Gastrocnemius medialis (tissue), 4 donors: ENCODE results near the gene TET2. TPM values are rescaled to one million over a fixed set of nuclear protein-coding genes. Genes with fewer than 3 reads are reported as not detected.

Experiments
- ATAC-seq, 2 donors: fragments of 150-250 bp; one replicate each; pipeline ENCODE4 v1.9.1; 2016
- DNase-seq, 2 donors: peaks; one replicate each; pipeline ENCODE4 v3.0.0-alpha.2; 2019
- H3K27ac ChIP-seq, 4 donors: fragments of 200-600 bp; sonication (generic); 1 replicate in 1 of 4; 2 replicates in 3 of 4; pipeline ENCODE4 v1.5.1; 2016 to 2018; ENCODE audit warnings: mild to moderate bottlenecking in 2 of 4, moderate library complexity in 1 of 4
- H3K27me3 ChIP-seq, 3 donors: fragments of 200-600 bp; sonication (generic) in 2 of 3; 1 replicate in 1 of 3; 2 replicates in 2 of 3; pipeline versions ENCODE4 v1.5.1 to v1.6.0; 2016 to 2019; ENCODE audit warnings: mild to moderate bottlenecking in 1 of 3, moderate library complexity in 1 of 3
- H3K36me3 ChIP-seq, 2 donors: fragments of 200-600 bp; sonication (generic) in 1 of 2; one replicate each; pipeline ENCODE4 v1.5.1; 2017 to 2018
- H3K4me1 ChIP-seq, 2 donors: fragments of 200-600 bp; sonication (generic) in 1 of 2; one replicate each; pipeline ENCODE4 v1.5.1; 2016 to 2017; ENCODE audit warnings: mild to moderate bottlenecking in 2 of 2
- H3K4me3 ChIP-seq, 4 donors: fragments of 200-600 bp; sonication (generic) in 3 of 4; 1 replicate in 1 of 4; 2 replicates in 3 of 4; pipeline ENCODE4 v1.5.1; 2016 to 2019; ENCODE audit warnings: mild to moderate bottlenecking in 2 of 4
- H3K9me3 ChIP-seq, 3 donors: fragments of 200-600 bp; sonication (generic) in 2 of 3; 1 replicate in 1 of 3; 2 replicates in 2 of 3; pipeline ENCODE4 v1.5.1; 2016 to 2019
- POLR2A ChIP-seq, 2 donors: fragments of 450-650 bp; IDR thresholded peaks; one replicate each; pipeline ENCODE4 v1.6.1; 2017; ENCODE audit warnings: antibody characterized with exemption in 2 of 2, mild to moderate bottlenecking in 2 of 2, moderate library complexity in 2 of 2
- in situ Hi-C, 4 donors: fragments of 200-750 bp; cut with MboI; loops; one replicate each; pipeline versions ENCODE4 v1.15.0 to v1.8.0; 2017; ENCODE audit warnings: low sequenced_read_pairs in 4 of 4
- intact Hi-C: fragments of 100-400 bp; cut with DNase I; formaldehyde crosslinking; loops from one replicate; pipeline ENCODE4 v1.15.1; 2023; ENCODE audit warnings: low total_unique reads
- total RNA-seq, 4 donors: library from RNA; depleted of rRNA; stranded (reverse); fragments of >200 nt; gene quantifications; one replicate each; pipeline versions ENCODE4 v1.1.0 to v1.2.3, GENCODE V29; 2016
- TF ChIP-seq, protein P1 (sequence below), 5 experiments: fragments of 450-650 bp in 3 of 5; fragments of 200-600 bp in 2 of 5; sonication (generic) in 2 of 5; IDR thresholded peaks in 4 of 5; conservative IDR thresholded peaks in 1 of 5; 1 replicate in 4 of 5; 2 replicates in 1 of 5; pipeline ENCODE4 v1.5.1; 2016 to 2019; ENCODE audit warnings: antibody characterized with exemption in 5 of 5, mild to moderate bottlenecking in 3 of 5, moderate library complexity in 3 of 5

Gene TET2
- total RNA-seq, 4 donors from 2014 or later: 12.9 to 18.0 (median 16.4) TPM

DNA sequence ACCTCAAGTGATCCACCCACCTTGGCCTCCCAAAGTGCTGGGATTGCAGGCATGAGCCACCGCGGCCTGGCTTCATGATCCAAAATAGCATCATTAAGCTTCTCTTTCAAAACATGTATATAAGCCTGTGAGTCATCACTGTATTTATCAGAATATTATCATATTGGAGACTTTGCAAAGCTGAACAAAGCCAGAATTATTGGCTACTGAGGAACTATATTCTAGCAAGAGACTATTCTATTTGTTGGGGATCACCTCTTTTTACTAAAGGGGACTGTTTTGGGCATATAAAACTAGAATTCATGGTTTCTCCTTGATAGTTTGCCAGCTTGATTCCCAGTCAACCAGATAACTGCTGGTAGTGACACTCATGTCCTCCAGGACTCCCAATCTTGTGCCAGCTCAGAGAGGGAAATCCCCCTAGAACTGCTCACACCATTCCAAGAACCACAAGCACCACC, 40.1 kb downstream of the TET2 start:
- no peak overlapping the region for H3K4me3 ChIP-seq
- intact Hi-C loops: loop anchor here (5.0 kb wide), 1 partner anchor 39 kb away; the partner anchor contains the start of gene TET2
- no peaks in the 10 kb centered on the region for H3K36me3 ChIP-seq
- H3K27me3 ChIP-seq: no peaks in the 10 kb centered on the region
- no peaks in the 10 kb centered on the region for H3K9me3 ChIP-seq
- no peak for TF ChIP-seq POLR2A (IDR thresholded peaks at IDR 0.05)
- TF ChIP-seq, protein P1, sequence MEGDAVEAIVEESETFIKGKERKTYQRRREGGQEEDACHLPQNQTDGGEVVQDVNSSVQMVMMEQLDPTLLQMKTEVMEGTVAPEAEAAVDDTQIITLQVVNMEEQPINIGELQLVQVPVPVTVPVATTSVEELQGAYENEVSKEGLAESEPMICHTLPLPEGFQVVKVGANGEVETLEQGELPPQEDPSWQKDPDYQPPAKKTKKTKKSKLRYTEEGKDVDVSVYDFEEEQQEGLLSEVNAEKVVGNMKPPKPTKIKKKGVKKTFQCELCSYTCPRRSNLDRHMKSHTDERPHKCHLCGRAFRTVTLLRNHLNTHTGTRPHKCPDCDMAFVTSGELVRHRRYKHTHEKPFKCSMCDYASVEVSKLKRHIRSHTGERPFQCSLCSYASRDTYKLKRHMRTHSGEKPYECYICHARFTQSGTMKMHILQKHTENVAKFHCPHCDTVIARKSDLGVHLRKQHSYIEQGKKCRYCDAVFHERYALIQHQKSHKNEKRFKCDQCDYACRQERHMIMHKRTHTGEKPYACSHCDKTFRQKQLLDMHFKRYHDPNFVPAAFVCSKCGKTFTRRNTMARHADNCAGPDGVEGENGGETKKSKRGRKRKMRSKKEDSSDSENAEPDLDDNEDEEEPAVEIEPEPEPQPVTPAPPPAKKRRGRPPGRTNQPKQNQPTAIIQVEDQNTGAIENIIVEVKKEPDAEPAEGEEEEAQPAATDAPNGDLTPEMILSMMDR (IDR thresholded peaks at IDR 0.05 in 4 of 5, conservative IDR thresholded peaks at IDR 0.05 in 1 of 5): no peak
- H3K27ac ChIP-seq: no peak overlapping the region
- in situ Hi-C loops: no loop called here
- peaks cover 43 to 55% of the 10 kb centered on the region in 2 donors for H3K4me1 ChIP-seq
- DNase-seq (no peak), ATAC-seq (peak in 1 of 2 donors; percentile 31)

GRCh38 chr4:105189855-105190650, 43.4 kb downstream of the TET2 start:
- peak overlapping the region in 3 of 4 donors; percentile 7 to 32 (median 28) for H3K27ac ChIP-seq
- in situ Hi-C loops (no loop called here), intact Hi-C loops (loop anchor here (5.0 kb wide), 1 partner anchor 43 kb away; the partner anchor contains the start of gene TET2)
- H3K4me3 ChIP-seq: no peak overlapping the region
- DNase-seq (peak; percentile 6 to 23), ATAC-seq (peak; percentile 35 to 43)
- peaks cover 51 to 56% of the 10 kb centered on the region in 2 donors for H3K4me1 ChIP-seq
- no peaks in the 10 kb centered on the region for H3K27me3 ChIP-seq
- no peaks in the 10 kb centered on the region for H3K9me3 ChIP-seq
- H3K36me3 ChIP-seq: no peaks in the 10 kb centered on the region
- TF ChIP-seq, protein P1 (IDR thresholded peaks at IDR 0.05 in 4 of 5, conservative IDR thresholded peaks at IDR 0.05 in 1 of 5): no peak
- TF ChIP-seq POLR2A (IDR thresholded peaks at IDR 0.05): no peak

DNA sequence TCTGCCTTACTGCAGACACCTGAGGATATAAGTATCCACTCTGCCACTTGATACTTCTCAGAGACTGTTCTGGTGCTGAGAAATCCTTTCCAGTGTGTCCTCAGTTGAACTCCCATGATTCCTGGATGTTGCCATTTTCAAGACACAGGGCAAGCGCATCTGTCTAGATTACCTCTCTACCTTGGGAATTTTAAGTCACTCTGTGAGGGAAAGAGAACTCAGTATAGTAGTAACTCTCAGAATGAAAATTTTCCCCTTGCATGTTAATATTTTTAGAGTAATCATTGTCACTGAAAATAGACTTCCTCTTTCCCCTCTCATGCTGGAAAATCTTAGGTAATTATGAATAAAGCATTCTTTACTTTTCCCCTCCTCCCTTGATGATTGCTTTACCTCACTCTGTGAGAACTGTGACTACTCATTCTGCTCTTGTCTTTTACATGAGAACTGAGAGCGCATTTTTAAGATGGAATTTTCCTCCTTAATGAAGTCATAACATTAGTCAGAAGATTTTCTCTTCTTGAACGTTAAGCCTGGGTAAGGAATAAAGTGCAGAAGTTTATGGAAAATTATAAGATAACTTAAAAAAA, 45.0 kb downstream of the TET2 start:
- Histone ChIP-seq H3K27ac (peak overlapping the region; percentile 21 to 45 (median 26)), H3K4me1 (peaks cover 51% of the 10 kb centered on the region in 2 donors), H3K27me3 (no peaks in the 10 kb centered on the region), H3K36me3 (no peaks in the 10 kb centered on the region), H3K9me3 (no peaks in the 10 kb centered on the region), H3K4me3 (peak overlapping the region in 1 of 4 donors; percentile 3)
- TF ChIP-seq, protein P1 (IDR thresholded peaks at IDR 0.05 in 4 of 5, conservative IDR thresholded peaks at IDR 0.05 in 1 of 5): no peak
- no peak for TF ChIP-seq POLR2A (IDR thresholded peaks at IDR 0.05)
- intact Hi-C loops (no loop called here), in situ Hi-C loops (no loop called here)
- DNase-seq (no peak), ATAC-seq (peak; percentile 86 to 94)

DNA sequence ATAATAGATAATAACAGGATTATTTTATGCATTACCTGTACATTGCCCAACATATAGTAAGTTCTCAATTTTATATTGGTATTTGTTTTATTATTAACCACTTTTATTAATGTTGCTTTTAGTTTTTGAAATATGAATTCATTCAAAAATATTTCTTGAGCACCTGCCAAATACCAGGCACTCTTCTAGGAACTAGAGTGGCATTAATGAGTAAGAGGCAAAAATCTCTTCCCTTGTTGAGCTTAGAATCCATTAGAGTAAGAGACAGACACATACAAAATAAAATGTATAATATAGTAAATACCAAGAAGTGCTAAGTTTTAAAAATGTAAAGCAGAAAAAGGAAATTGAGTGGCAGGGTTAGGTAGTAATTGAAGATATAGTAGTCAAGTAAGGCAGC, 45.8 kb downstream of the TET2 start:
- intact Hi-C loops (no loop called here), in situ Hi-C loops (no loop called here)
- H3K27ac ChIP-seq: peak overlapping the region in 2 of 4 donors; percentile 23 to 28
- TF ChIP-seq POLR2A (IDR thresholded peaks at IDR 0.05): no peak
- TF ChIP-seq, protein P1 (IDR thresholded peaks at IDR 0.05 in 4 of 5, conservative IDR thresholded peaks at IDR 0.05 in 1 of 5): no peak
- ATAC-seq (no peak), DNase-seq (no peak)
- H3K4me1 ChIP-seq: peaks cover 48 to 55% of the 10 kb centered on the region in 2 donors
- no peaks in the 10 kb centered on the region for H3K9me3 ChIP-seq
- no peak overlapping the region for H3K4me3 ChIP-seq
- no peaks in the 10 kb centered on the region for H3K36me3 ChIP-seq
- H3K27me3 ChIP-seq: no peaks in the 10 kb centered on the region
